GM19452 (cell line): ENCODE results near the gene TNNI3.
"Not testable (repeated sequence)": the region's sequence is repeated elsewhere in the genome, so short reads cannot be mapped to it uniquely, and the experiment has no call there.

Experiments
- ATAC-seq: cut with Tn5 transposase; IDR thresholded peaks from one replicate; pipeline ENCODE4 v1.9.1; 2021; ENCODE audit not compliant: unreplicated experiment

TNNI3 gene

DNA sequence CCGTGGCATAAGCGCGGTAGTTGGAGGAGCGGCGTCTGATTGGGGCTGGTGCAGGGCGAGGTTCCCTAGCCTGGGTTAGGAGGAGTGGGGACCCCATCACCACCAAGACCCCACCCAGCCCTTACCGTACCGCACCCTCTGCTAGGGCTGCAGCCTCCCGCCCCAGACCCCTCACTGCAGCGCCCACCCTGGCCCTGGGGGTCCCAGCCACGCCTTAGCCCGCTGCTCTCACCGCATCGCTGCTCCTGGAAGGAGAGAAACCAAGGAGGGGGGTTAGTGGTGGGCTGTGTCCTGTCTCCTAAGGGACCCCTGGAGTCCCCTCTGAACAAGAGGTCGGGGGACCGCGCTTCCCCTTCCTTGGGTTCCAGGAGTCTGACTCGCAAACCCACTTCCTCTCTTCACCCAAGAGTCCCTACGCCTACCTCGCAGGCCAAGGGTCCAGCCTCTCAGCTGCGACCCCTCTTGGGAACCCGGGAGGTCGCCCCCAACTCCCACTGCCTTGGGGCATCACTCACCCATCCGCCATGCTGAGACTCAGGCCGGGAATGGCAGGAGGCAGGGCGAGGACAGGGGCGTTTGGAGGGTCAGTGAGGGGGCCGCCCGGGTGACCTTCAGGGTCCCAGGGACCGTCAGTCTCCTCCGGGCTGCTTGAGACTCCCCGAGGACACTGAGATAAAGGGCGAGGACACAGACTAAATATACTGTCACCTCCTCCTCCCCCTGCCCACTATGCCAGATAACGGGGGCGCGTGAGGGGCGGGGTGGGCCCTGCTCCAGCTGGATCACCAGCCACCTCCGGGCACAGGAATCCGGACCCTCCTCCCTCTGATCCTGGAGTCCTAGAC lies at the start of gene TNNI3:
TSS of gene TNNI3 (minus strand) at position 669 of the 845 bp plus-strand sequence. CDS start at position 526, 143 bp downstream.
- no peak for ATAC-seq

DNA sequence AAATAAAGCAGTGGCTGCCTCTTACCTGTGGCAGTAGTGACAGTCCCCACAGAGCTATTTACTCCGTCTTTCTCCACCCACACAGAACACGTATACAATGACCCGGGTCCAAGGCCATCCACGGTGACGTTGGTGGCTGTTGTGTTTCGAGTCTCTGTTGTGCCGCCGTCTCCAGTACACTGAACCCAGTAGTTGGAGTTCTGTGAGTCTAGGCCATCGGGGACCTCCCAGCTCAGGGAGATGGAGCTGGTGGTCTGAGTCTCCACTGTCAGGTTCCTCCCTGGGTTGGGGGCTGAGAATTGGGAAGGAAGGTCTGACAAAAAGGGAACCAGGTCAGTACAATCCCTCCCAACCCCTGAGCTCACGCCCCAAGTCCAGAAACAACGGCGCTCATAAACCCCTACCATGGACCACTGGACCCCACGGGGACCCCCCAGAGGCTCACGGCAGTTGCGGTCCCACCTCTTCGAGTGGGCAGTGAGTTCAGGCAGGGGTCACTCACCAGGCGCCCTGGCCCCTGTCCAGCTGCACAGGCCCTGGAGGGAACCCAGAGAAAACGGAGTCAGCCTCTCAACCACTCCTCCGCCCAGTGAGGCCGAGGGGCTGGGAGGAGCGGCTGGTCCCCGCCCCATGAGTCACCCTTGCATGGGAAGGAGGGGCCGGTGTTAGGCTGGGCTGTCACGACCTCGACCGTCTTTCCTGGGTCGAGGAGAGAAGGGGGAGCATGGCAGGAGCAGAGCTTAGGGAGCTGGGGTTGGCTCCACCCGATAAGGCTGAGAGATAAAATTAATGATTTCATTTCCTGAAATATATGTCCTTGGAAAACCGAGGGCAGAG lies 49.4 kb upstream of the TNNI3 start:
- ATAC-seq: no peak

DNA sequence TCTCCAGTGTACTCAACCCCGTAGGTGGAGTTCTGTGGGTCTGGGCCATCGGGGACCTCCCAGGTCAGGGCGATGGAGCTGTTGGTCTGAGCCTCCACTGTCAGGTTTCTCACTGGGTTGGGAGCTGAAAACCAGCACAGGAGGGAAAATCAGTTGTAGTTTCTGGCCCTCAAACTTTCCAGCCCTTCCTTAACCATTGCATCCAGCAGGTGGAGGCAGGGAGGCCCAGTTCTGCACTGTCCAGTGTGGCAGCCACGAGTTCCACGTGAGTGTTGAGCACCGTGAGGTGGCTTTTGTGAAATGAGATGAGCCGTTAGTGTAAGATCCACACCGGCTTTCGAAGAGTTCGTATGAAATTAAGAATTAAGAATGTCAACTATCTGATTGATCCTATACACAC lies 44.7 kb upstream of the TNNI3 start:
- ATAC-seq: not testable (repeated sequence)

DNA sequence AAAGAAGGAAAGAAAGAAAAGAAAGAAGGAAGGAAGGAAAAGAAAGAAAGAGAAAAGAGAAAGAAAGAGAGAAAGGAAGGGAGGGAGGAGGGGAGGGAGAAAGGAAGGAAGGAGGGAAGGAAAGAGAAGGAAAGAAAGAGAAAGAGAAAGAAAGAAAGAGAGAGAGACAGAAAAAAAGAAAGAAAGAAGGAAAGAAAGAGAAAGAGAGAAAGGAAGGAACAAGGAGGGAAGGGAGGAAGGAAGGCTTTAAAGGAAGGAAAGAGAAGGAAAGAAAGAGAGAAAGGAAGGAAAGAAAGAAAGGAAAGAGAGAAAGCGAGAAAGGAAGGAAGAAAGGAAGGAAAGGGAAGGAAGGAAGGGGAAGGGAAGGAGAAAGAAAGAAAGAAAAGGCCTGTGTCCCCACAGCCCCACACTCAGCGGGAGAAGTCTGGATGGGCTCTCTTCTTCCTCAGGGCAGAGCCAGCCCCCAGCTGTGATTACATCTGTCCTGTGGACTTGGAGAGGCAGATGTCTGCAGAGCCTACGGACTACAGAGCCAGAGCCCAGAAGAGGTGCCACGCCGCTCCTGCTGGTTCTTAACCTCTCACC lies 42.2 kb upstream of the TNNI3 start:
- ATAC-seq: no peak

DNA sequence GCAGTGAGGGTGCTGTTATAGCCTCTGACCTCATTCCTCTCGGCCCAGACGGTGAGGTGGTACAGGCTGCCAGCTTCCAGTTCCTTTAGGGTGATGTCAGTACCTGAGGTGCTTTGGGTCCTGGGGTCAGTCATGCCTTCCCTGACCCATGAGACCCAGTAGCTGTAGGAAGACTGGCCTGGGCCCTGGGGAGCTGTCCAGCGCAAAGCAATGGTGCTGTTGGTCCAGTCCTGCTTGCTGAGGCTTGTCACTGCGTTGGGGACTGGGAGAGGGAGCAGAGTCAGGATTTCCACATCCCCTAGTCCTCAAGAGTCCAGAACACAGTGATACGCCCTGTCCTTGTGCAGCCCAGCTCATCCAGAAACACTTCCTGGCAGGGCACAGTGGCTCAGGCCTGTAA lies 41.1 kb upstream of the TNNI3 start:
- ATAC-seq: no peak

DNA sequence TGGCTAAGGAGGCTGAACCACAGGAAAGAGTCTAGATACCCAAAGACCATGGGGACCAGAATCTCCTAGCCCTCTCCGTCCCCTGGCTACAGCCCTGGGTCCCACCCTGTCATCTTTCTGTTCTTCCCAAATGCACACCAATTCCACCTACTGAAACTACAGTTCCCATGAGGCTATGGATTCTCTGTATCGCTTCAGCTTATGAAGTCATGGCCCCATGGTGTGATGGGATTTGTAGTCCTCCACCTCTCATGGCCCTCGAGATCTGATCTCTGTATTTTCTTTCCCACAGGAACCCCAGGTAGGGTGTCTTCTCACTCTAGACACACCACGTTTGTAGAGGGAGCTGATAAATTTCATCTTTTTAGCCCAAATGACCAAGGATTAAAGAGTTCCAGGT lies 40.0 kb upstream of the TNNI3 start:
- ATAC-seq: no peak

DNA sequence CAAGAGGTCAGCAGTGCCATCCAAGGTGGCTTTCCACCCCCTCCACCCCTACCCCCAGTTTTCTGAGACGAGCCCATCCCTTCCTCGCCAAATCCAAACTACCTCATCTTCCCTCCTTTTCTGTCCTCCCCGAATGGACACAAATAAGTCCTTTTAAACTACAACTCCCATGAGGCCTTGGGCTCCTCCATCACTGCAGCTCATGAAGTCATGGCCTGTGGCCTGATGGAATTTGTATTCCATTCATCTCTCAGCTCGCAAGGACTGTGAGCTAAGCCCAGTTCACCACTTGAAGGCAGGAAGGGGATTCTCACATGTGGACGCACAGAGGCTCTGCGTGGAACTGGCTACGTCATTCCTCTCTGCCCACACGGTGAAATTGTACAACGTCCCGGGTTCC lies 39.3 kb upstream of the TNNI3 start:
- no peak for ATAC-seq

DNA sequence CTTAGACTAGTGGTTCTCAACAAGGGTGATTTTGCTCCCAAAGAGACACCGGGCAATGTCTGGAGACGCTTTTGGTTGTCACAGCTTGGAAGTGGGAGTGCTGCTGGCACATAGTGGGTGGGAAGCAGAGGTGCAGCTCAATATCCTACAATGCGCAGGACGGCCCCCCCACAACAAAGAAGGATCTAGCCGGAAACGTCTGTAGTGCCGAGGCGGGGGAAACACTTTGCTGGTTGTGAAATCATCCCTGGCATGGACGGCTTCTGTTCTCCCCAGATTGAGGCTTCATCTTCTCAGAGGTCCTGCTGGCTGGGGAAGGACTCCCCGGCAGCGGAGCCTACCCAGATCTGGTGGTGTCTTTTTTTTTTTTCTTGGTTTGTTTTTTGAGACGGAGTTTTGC lies 35.9 kb upstream of the TNNI3 start:
- no peak for ATAC-seq

DNA sequence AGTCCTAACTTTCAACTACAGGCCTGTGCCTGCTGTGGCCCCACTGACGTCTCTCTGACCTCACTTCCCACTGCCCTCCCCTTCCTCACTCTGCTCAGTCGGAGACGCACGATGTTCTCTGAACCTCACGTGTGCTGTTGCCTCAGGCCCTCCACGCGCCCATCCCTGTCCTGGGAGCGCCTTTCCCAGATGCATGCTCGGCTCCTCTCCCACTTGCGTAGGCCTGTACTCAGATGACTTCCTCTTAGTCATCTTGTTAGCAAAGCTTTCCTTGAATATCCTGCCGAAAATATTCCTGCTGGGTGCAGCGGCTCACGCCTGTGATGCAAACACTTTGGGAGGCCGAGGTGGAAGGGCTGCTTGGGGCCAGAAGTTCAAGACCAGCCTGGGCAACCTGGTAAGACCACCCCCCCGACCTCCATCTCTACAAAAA lies 31.9 kb upstream of the TNNI3 start:
- no peak for ATAC-seq

DNA sequence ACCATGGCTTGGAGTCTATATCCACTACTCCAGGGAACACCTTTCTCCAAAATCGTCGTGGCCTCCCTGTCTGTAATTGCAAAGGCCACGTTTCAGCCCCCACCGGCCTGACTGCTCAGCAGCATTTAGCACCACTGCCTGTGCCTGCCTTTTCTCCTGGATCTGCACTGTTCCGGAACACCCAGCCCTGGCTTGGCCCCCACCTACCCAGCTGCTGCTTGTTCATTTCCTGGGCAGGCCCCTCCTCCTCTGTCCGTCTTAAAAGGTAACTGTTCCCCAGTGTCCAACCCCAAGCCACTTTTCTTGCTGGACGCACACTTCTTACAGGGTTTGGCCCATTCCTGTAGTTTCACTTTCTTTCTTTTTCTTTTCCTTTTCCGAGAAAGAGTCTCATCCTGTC lies 31.1 kb upstream of the TNNI3 start:
- no peak for ATAC-seq

DNA sequence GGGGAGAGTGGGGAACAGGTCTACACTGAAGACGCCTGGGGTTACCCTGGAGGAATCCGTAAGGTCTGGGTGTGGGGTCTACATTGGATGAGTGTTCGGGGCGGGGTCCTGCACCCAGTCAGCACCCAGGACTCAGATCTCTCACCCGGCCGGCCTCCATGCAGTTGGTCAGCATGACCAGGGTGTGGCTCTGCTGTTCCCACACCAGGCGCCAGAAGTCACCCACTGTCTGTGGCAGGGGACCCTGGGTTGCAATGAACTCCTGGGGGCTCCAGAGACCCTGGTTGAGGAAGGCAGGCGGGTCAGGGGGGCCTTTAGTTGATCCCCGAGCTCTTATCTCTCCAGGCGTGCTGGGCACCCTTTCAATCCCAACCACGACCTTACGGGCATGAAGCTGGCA lies 28.5 kb upstream of the TNNI3 start:
- no peak for ATAC-seq

DNA sequence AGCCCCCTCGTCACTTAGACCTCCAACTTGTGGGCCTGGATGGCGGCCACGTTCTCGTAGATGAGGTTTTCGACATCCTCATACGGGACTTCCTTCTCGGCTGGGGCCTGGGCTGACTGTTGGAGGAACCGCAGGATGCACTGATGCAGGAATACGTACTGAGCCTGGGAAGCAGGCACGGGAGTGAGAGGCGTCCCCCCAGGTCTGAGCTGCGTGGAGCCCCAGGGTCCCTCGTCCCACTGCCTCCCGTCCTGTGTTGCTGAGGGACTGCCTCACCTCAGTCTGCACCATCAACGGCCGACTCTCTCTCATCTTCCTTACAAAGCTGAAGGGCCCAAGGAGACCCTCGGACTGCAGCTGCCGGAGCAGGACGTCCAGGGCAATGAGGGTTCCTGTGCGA lies 24.2 kb upstream of the TNNI3 start:
- ATAC-seq: no peak

DNA sequence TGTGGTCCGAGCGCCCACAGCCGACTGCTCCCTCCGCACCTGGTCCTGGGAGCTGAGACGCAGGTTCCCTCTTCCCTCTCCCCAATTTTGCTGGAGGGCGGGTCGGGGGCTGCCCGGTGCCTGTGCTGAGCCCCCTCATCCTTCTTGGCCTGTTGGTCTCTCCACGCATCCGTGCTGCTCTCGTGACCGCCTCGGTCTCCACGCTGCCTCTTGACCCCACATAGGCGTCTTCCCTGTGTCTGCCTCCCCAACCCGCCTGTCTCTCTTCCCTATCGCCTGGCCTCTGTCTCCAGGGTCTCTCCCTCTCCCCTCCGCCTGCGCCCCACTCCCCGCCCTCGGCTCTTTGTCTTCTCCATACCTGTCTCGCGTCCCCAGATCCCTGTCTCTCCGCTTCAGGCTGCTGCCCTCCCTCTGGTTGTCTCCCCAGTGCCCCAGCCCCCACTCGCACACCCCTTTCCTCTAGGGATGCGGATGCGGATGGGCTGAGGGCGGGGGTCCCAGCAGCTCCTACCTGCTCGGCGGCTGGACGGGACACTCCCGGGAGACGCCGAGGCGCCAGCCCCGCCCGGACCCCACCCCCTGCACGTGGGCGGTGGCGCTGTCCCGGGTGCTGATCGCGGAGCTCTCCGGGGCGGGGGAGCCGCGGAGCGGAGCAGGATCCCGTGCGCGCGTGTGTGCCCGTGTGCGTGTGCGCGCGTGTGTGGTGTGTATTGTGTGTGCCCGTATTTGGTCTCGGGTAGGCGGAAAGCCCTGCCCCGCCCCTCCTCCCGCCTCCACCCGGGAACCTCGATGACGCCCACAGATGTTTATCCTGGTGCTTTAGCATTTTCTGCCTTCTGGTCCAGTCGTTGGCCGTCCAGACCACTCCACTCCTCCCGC lies 22.3 kb upstream of the TNNI3 start, which contains the start of gene SYT5:
TSS of gene SYT5 (minus strand) at position 684 of the 879 bp plus-strand sequence. CDS start 1,248 bp downstream, outside the sequence.
- ATAC-seq: no peak

DNA sequence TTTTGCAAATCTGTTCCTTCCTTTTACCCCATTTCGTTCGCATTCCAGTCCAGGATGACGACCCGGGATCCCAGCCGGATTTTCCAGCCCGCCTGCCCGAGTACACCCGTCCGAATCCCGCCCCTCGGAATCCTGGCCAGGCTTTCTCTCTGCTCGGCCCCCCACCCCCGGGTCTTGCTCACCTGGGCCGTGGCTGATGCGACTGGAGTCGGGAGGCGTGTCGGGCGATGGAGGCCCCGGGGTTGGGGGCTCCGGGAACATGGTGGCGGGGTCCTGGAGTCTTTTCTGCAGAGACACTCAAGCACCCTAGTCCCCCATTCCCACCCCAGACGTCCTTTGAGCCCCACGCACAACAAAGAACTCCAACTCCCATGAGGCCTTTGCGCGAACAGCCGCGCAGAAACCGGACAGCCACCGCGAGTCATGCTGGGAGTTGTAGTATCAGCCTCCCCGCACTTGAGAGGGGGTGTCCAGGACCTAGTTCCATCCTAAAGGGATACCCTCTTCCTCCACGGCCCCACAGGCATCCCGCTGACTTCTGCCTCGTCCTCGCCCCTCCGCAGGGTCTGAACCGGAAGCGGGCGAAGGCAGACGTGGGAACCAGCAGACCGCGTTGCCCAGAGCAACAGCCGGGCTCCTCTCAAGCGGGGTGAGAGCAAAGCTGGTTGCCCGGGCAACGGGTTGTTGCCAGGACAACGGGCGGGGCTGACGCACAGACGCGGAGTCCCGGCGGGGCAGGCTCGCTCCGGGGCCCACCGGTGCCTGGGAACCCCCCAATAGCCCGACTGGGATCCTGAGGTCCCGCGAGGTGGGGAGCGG lies 21.5 kb upstream of the TNNI3 start:
- ATAC-seq: peak; percentile 85

DNA sequence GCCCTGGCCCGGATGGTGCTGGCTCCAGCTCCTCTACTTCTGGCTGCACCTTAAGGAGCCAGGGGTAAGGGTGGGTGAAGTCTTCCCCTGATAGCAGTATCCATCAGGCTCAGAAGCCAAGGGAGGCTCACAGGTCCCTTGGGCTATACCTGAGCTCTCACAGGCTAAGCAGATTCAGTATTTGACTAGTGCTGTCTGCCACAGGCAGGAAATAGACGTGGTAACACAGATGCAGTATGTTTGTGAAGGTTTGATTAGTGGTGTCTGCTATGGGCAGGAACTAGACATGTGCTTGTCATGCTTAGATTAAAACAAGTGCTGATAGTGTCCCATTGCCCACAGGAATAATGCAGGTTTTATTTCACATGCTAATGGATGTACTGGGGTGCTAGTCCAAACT lies 18.5 kb upstream of the TNNI3 start:
- ATAC-seq: no peak

DNA sequence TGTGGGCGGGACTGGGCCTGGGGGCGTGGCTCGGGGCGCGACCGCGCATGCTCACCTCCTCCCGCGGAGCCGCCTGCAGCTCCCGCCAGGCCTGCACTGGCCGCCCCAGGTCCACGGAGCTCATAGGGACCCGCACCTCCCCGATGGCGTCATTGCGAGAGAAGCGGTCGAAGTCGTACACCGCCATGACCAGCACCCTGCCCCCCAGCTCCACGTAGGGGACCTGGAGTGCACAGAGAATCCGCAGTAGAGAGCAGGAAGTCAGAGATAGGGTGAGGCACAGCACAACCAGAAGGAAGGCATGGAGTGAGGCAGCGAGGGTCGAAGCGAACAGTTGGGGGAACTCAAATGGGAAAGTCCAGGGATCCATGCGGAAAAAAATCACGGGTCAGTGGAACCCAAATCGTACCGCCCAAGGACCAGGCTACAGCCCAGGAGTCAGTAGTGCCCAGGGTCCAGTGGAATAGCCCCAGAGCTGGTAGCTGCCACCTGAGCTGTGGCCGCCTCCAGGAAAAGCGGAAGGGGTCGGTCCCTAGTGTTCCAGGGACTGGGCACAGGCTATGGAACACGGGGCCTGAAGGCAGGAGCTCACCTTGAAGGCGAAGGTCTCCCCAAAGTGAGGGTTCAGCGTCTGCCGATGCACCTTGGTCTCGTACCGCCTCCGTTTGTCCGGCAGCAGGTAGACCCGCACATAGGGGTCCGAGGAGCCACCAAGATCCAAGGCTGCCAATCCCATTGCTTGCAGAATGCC lies 17.8 kb upstream of the TNNI3 start:
- ATAC-seq: no peak

DNA sequence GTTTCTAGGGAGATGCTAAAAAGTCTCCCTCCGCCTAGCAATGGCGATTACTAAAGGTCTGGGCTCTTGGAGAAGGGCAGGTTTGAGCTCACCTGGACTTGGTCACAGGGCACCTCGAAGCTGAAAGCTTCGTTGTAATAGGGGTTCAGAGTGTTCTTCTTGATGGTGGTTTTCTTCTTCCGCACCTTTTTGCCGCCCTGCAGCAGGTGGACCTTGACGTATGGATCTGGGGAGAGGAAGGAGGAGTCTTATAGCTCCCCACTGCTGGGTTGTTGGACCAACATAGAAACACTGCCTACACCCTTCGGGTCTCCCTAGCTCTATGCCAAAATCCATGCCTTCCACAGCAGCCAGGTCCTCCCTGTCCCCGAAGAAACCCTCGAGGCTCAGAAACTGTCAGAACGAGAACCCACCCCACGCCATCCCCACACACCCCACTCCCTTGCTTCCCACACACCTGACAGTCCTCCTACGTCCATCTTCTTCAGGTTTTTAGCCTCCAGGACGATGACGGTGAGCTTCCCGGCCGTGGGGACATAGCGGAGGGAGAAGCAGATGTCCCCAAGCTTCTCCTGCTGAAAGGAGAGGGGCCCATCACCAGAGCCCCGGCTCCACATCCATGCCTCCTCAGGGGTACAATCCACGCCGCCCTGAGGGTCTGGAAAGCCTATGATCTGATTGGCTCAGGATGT lies 17.0 kb upstream of the TNNI3 start:
- no peak for ATAC-seq

DNA sequence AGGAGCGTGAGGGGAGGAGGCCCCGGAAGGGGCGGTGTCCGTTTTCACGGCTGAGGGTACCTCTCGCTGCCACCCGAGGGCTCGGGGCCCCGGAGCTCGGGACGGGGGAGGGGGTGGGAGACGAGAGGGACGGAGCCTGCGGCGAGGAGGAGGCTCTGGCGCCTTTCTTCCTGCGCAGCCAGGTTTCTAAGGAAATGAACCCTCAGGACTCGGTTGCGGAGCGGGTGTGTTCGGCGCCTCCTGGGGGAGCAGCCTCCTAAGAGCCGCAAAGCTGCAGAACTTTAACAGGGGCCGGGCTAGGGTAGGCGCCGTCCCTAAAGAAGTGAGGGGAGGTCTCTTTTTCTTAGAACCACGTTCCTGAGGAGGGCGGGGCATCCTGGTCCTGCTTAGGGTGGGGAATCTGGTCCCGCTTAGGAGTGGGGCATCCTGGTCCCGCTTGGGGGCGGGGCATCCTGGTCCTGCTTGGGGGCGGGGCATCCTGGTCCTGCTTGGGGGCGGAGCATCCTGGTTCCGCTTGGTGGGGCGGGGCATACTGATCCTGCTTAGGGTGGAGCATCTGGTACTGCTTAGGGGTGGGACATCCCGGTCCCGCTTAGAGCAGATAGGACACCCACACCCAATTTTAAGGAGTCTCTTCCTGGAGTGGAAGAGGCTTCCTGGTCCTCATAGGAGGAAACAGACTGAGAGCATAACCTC lies 16.3 kb upstream of the TNNI3 start:
- ATAC-seq: no peak
